Measurements from ENCODE around the gene TRIM5.

The TRIM5 gene

DNA sequence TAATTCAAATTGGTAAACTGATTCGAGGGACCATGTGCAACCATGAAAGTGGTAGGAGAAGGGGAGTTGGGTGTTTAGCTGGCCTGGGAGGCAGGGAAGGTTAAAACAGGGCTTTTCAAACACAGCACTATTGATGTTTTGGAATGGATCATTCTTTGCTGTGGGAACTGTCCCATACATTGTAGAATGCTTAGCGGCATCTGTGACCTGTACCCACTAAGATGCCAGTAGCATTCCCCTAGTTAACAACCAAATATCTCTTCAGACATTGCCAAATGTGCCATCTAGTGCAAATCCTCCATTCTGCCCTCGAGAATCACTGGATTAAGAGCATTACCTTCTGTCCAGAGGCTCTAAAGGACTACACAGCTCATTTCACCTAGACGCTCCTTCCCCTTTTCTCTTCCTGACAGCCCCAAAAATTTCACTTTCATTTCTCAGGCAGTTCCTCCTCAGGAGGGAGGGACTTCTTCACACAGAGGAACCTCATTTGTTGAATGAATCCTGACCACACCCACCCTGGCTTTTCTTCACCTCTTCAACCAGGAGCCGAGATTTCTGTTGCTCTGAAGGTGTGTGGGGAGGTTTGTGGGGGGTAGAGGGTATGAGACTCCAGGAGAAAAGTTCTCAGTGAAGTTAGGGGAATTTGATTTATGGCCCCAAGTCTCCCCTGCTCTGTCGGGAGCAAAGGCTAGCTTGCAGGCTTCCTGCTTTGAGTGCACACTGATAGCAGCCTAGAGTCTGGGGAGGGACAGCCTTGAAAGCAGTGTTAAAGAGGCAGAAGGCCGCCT lies 60.2 kb downstream of the TRIM5 start, which contains the start of gene TRIM34:
TRIM34 (plus strand) TSS at position 513 of the 791 bp plus-strand sequence. CDS start 7,331 bp downstream, outside the sequence.
- Histone ChIP-seq H3K36me3 (ENCODE audit: control insufficient read depth, insufficient read depth, low read length) (no peaks in the 10 kb centered on the region), H3K9me3 (ENCODE audit: control insufficient read depth, low read length) (no peaks in the 10 kb centered on the region), H3K27ac (ENCODE audit: low read depth, low read length, severe bottlenecking) (no peak within 1 kb of the TSS), H3K4me1 (ENCODE audit: control insufficient read depth, insufficient read depth, low read length, poor library complexity, severe bottlenecking) (peaks cover 13% of the 10 kb centered on the region), H3K4me3 (ENCODE audit: extremely low read depth, insufficient read depth, low read length, poor library complexity, severe bottlenecking) (peak within 1 kb of the TSS; percentile 19)
- 75% methylated on average over 5 of the region's 7 CpGs for WGBS, 2 experiments (ENCODE audit: insufficient coverage in 2 of 2)

DNA sequence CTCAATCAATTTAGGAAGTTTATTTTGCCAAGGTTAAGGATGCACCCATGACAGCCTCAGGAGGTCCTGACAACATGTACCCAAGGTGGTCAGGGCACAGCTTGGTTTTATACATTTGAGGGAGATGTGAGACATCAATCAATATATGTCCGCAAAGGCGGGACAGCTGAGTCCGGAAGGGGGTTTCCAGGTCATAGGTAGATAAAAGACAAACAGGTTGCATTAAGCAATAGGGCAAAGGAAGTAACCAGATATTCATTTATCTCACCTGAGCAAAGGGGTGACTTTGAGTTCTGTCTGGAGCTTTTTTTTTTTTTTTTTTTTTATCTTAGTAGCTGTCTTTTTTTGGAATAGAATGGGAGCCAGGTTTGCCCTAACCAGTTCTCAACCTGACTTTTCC lies 62.1 kb downstream of the TRIM5 start:
- Histone ChIP-seq H3K36me3 (ENCODE audit: control insufficient read depth, insufficient read depth, low read length) (no peaks in the 10 kb centered on the region), H3K27ac (ENCODE audit: low read depth, low read length, severe bottlenecking) (no peak overlapping the region), H3K9me3 (ENCODE audit: control insufficient read depth, low read length) (no peaks in the 10 kb centered on the region), H3K4me3 (ENCODE audit: extremely low read depth, insufficient read depth, low read length, poor library complexity, severe bottlenecking) (no peak overlapping the region), H3K4me1 (ENCODE audit: control insufficient read depth, insufficient read depth, low read length, poor library complexity, severe bottlenecking) (peaks cover 13% of the 10 kb centered on the region)
- WGBS, 2 experiments (ENCODE audit: insufficient coverage in 2 of 2), result 60 to 92% methylated on average over 1 to 3 of the region's 3 CpGs

DNA sequence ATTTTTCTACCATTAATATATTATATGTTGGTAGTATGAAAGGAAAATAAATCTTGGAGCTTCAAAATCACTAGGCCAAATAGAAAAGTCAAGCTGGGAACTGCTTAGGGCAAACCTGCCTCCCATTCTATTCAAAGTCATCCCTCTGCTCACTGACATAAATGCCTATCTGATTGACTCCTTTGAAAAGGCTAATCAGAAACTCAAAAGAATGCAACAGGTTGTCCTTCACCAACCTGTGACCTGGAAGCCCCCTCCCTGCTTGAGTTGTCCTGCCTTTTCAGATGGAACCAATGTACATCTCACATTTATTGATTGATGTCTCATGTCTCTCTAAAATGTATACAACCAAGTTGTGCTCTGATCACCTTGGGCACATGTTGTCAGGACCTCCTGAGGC lies 63.3 kb downstream of the TRIM5 start:
- no peaks in the 10 kb centered on the region for H3K36me3 ChIP-seq (ENCODE audit: control insufficient read depth, insufficient read depth, low read length)
- peak overlapping the region; percentile 89 for H3K27ac ChIP-seq (ENCODE audit: low read depth, low read length, severe bottlenecking)
- H3K4me1 ChIP-seq (ENCODE audit: control insufficient read depth, insufficient read depth, low read length, poor library complexity, severe bottlenecking), result peaks cover 13% of the 10 kb centered on the region
- no peaks in the 10 kb centered on the region for H3K9me3 ChIP-seq (ENCODE audit: control insufficient read depth, low read length)
- H3K4me3 ChIP-seq (ENCODE audit: extremely low read depth, insufficient read depth, low read length, poor library complexity, severe bottlenecking), result no peak overlapping the region

DNA sequence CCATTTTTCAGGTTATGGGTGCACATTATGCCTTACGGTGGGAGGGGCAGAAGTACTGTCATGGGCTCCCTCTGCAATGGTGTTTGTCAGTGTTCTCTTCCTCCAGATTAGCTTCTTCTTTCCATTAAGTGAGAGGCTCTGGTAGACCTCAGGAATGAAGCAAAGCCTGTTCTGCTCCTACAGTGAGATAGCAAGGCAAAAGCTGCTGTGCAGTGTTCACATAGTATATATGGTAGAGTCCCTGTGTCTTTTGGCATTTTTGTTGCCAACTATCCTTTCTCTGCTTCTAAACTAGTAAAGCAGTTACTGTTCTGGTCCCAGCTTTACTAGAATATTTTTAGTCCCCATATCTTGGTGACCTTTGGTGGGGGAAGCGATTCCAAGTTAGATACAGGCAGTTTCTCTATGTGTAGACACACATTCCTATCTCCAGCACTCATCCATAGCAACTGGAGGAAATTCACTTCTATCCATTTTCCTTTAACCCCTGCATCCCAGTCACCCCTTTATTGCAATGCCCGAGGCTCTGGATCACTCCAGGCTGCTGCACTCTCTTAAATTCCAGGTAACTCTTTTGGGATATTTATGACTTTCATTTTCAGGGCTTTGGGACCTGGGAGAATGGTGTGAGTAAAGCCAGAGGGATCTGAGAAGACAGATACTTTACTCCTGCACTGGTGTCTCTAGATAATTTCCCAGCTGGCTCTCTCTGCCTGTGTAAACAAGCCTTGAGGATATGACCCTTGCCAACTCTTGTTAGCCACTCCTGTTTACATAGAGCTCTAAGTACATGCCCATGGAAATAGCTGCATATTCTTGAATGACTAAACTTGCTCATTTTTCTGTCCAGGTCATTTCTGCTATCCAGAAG lies 64.0 kb downstream of the TRIM5 start:
- no peaks in the 10 kb centered on the region for H3K36me3 ChIP-seq (ENCODE audit: control insufficient read depth, insufficient read depth, low read length)
- 33 to 62% methylated on average over 1 to 2 of the region's 3 CpGs for WGBS, 2 experiments (ENCODE audit: insufficient coverage in 2 of 2)
- no peak overlapping the region for H3K4me3 ChIP-seq (ENCODE audit: extremely low read depth, insufficient read depth, low read length, poor library complexity, severe bottlenecking)
- H3K9me3 ChIP-seq (ENCODE audit: control insufficient read depth, low read length), result no peaks in the 10 kb centered on the region
- H3K27ac ChIP-seq (ENCODE audit: low read depth, low read length, severe bottlenecking), result peak overlapping the region; percentile 89
- peaks cover 13% of the 10 kb centered on the region for H3K4me1 ChIP-seq (ENCODE audit: control insufficient read depth, insufficient read depth, low read length, poor library complexity, severe bottlenecking)

DNA sequence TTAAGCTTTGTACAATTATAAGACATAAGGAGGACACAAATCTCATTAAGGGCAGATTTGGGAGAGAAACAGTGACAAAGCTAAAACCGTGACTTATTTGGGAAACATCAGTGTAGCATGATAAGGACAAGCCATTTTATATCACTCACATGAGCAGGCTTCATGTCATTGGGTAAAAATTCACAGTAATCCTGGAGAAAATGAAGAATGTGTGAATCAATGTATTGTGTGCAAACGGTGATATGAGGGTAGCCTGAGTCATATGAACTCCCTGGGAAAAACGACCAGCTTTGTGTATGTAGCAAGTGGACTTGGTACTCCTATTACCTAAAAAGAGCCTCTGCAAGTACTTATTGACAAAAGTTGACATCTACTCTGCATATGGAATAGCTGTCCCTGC lies 66.1 kb downstream of the TRIM5 start:
- no peak overlapping the region for H3K4me3 ChIP-seq (ENCODE audit: extremely low read depth, insufficient read depth, low read length, poor library complexity, severe bottlenecking)
- no peak overlapping the region for H3K27ac ChIP-seq (ENCODE audit: low read depth, low read length, severe bottlenecking)
- no peaks in the 10 kb centered on the region for H3K9me3 ChIP-seq (ENCODE audit: control insufficient read depth, low read length)
- peaks cover 13% of the 10 kb centered on the region for H3K4me1 ChIP-seq (ENCODE audit: control insufficient read depth, insufficient read depth, low read length, poor library complexity, severe bottlenecking)
- H3K36me3 ChIP-seq (ENCODE audit: control insufficient read depth, insufficient read depth, low read length), result no peaks in the 10 kb centered on the region
- 84% methylated on average over 3 of the region's 3 CpGs; no CpG with 5 or more reads in 1 of the 2 experiments for WGBS, 2 experiments (ENCODE audit: insufficient coverage in 2 of 2)
